Peyer's patch (tissue), 4 donors: ENCODE data around the gene CFAP61.

Experiments used
- POLR2A ChIP-seq, 2 donors: fragments of 450-650 bp; IDR thresholded peaks; one replicate each; pipeline ENCODE4 v1.5.1; 2017; ENCODE audit warnings: antibody characterized with exemption in 2 of 2, mild to moderate bottlenecking in 2 of 2, moderate library complexity in 2 of 2
- TF ChIP-seq, protein P1 (sequence below), 6 experiments: fragments of 450-650 bp in 4 of 6; fragments of 200-600 bp in 2 of 6; sonication (generic) in 1 of 6; IDR thresholded peaks; one replicate each; pipeline ENCODE4 v1.5.1; 2017 to 2019; ENCODE audit warnings: antibody characterized with exemption in 6 of 6, mild to moderate bottlenecking in 3 of 6, moderate library complexity in 1 of 6

GRCh38 chr20:20202768-20203167, 150.4 kb downstream of the CFAP61 start:
- no peak for TF ChIP-seq POLR2A (IDR thresholded peaks at IDR 0.05)
- TF ChIP-seq, protein P1, sequence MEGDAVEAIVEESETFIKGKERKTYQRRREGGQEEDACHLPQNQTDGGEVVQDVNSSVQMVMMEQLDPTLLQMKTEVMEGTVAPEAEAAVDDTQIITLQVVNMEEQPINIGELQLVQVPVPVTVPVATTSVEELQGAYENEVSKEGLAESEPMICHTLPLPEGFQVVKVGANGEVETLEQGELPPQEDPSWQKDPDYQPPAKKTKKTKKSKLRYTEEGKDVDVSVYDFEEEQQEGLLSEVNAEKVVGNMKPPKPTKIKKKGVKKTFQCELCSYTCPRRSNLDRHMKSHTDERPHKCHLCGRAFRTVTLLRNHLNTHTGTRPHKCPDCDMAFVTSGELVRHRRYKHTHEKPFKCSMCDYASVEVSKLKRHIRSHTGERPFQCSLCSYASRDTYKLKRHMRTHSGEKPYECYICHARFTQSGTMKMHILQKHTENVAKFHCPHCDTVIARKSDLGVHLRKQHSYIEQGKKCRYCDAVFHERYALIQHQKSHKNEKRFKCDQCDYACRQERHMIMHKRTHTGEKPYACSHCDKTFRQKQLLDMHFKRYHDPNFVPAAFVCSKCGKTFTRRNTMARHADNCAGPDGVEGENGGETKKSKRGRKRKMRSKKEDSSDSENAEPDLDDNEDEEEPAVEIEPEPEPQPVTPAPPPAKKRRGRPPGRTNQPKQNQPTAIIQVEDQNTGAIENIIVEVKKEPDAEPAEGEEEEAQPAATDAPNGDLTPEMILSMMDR (IDR thresholded peaks at IDR 0.05), result no peak
